H9 (cell line): ENCODE measurements around the gene SLC9A1. TPM values are rescaled to one million over a fixed set of nuclear protein-coding genes. Genes with fewer than 3 reads are reported as not detected.

Source experiments
- DNase-seq: peaks from one replicate; pipeline ENCODE4 v3.0.0-alpha.2; 2017
- H2AFZ ChIP-seq: one replicate; pipeline ENCODE4 v1.6.1; 2013; ENCODE audit warnings: mild to moderate bottlenecking, low read length, control low read depth, moderate library complexity
- H2AK5ac ChIP-seq: 2 replicates; pipeline ENCODE4 v1.6.1; 2013; ENCODE audit warnings: low read length, control low read depth, mixed read lengths; ENCODE audit not compliant: insufficient read length
- H2BK120ac ChIP-seq: one replicate; pipeline ENCODE4 v1.6.1; 2013; ENCODE audit warnings: low read depth, mild to moderate bottlenecking, low read length, control low read depth, inconsistent platforms; ENCODE audit not compliant: poor library complexity, severe bottlenecking
- H2BK12ac ChIP-seq: 2 replicates; pipeline ENCODE4 v1.6.1; 2013; ENCODE audit warnings: low read length, control low read depth, mixed read lengths, low read depth; ENCODE audit not compliant: insufficient read length
- H2BK15ac ChIP-seq: 2 replicates; pipeline ENCODE4 v1.6.1; 2013; ENCODE audit warnings: low read depth, low read length, control low read depth
- H2BK20ac ChIP-seq: one replicate; pipeline ENCODE4 v1.6.1; 2013; ENCODE audit warnings: low read depth, mild to moderate bottlenecking, low read length, control low read depth, inconsistent platforms; ENCODE audit not compliant: poor library complexity, severe bottlenecking
- H2BK5ac ChIP-seq: 2 replicates; pipeline ENCODE4 v1.6.1; 2013; ENCODE audit warnings: low read length, control low read depth, mixed read lengths; ENCODE audit not compliant: insufficient read length
- H3K14ac ChIP-seq: 2 replicates; pipeline ENCODE4 v1.6.1; 2013; ENCODE audit warnings: low read length, control low read depth; ENCODE audit not compliant: insufficient read depth
- H3K18ac ChIP-seq: 2 replicates; pipeline ENCODE4 v1.6.1; 2013; ENCODE audit warnings: low read depth, mild to moderate bottlenecking, mixed read lengths, low read length, control low read depth; ENCODE audit not compliant: insufficient read length
- H3K23ac ChIP-seq: 2 replicates; pipeline ENCODE4 v1.6.1; 2013; ENCODE audit warnings: low read length, control low read depth, mixed read lengths, low read depth; ENCODE audit not compliant: insufficient read length
- H3K23me2 ChIP-seq: 2 replicates; pipeline ENCODE4 v1.6.1; 2013; ENCODE audit warnings: low read depth, mild to moderate bottlenecking, mixed read lengths, low read length, control low read depth; ENCODE audit not compliant: insufficient read length, poor library complexity, severe bottlenecking
- H3K27ac ChIP-seq: 2 replicates; pipeline ENCODE4 v1.5.1; 2013; ENCODE audit warnings: low read length, control low read depth, mixed read lengths, low read depth; ENCODE audit not compliant: insufficient read length
- H3K27me3 ChIP-seq: 2 replicates; pipeline ENCODE4 v1.6.1; 2013; ENCODE audit warnings: low read length, control low read depth, inconsistent platforms; ENCODE audit not compliant: insufficient read depth
- H3K4ac ChIP-seq: 2 replicates; pipeline ENCODE4 v1.6.1; 2013; ENCODE audit warnings: low read depth, mild to moderate bottlenecking, control low read depth, inconsistent platforms, low read length, moderate library complexity
- H3K4me1 ChIP-seq: 2 replicates; pipeline ENCODE4 v1.6.1; 2013; ENCODE audit warnings: low read length, control low read depth, inconsistent platforms; ENCODE audit not compliant: insufficient read depth
- H3K4me2 ChIP-seq: 2 replicates; pipeline ENCODE4 v1.6.1; 2013; ENCODE audit warnings: low read length, control low read depth, mixed read lengths; ENCODE audit not compliant: insufficient read length, insufficient read depth
- H3K56ac ChIP-seq: 2 replicates; pipeline ENCODE4 v1.6.1; 2013; ENCODE audit warnings: low read depth, mild to moderate bottlenecking, mixed read lengths, low read length, control low read depth; ENCODE audit not compliant: insufficient read length
- H3K79me1 ChIP-seq: 2 replicates; pipeline ENCODE4 v1.6.1; 2013; ENCODE audit warnings: low read depth, mild to moderate bottlenecking, moderate library complexity, low read length, control low read depth, inconsistent platforms; ENCODE audit not compliant: insufficient read depth, poor library complexity, severe bottlenecking
- H3K79me2 ChIP-seq: 2 replicates; pipeline ENCODE4 v1.6.1; 2013; ENCODE audit warnings: low read length, control low read depth, inconsistent platforms; ENCODE audit not compliant: insufficient read depth
- H3K9ac ChIP-seq: 2 replicates; pipeline ENCODE4 v1.6.1; 2013; ENCODE audit warnings: low read length, control low read depth, mixed read lengths; ENCODE audit not compliant: insufficient read length; ENCODE audit errors: extremely low read depth
- H3K9me3 ChIP-seq: one replicate; pipeline ENCODE4 v1.6.1; 2013; ENCODE audit warnings: low read depth, low read length, inconsistent platforms; ENCODE audit not compliant: control insufficient read depth
- H3T11ph ChIP-seq: one replicate; pipeline ENCODE4 v1.6.1; 2013; ENCODE audit warnings: mild to moderate bottlenecking, low read length, control low read depth, inconsistent platforms
- H4K20me1 ChIP-seq: one replicate; pipeline ENCODE4 v1.6.1; 2013; ENCODE audit not compliant: control insufficient read depth, insufficient read length, insufficient read depth
- H4K5ac ChIP-seq: 2 replicates; pipeline ENCODE4 v1.6.1; 2013; ENCODE audit warnings: low read depth, mild to moderate bottlenecking, mixed read lengths, low read length, control low read depth; ENCODE audit not compliant: insufficient read length
- H4K8ac ChIP-seq: replicated peaks from 2 replicates; pipeline ENCODE4 v1.6.1; 2013; ENCODE audit warnings: low read length, control low read depth, mixed read lengths, low read depth; ENCODE audit not compliant: insufficient read length
- H4K91ac ChIP-seq: 2 replicates; pipeline ENCODE4 v1.6.1; 2013; ENCODE audit warnings: low read depth, mild to moderate bottlenecking, moderate library complexity, mixed read lengths, low read length, control low read depth; ENCODE audit not compliant: insufficient read length
- H3K27ac Mint-ChIP-seq, 3 experiments: 2 replicates in 2 of 3; 3 replicates in 1 of 3; pipeline ENCODE4 v1.8.0; 2020 to 2021; ENCODE audit warnings: mixed read lengths in 3 of 3, mild to moderate bottlenecking in 1 of 3, moderate library complexity in 1 of 3
- H3K27me3 Mint-ChIP-seq: 2 replicates; pipeline ENCODE4 v1.8.0; 2021; ENCODE audit warnings: low read depth, mild to moderate bottlenecking, moderate library complexity, mixed read lengths
- H3K36me3 Mint-ChIP-seq, 3 experiments: 2 replicates in 2 of 3; 3 replicates in 1 of 3; pipeline ENCODE4 v1.8.0; 2020 to 2021; ENCODE audit warnings: low read depth in 3 of 3, mixed read lengths in 3 of 3; ENCODE audit not compliant: insufficient read depth in 1 of 3
- H3K4me1 Mint-ChIP-seq, 2 experiments: 2 replicates each; pipeline ENCODE4 v1.8.0; 2020; ENCODE audit warnings: mixed read lengths in 2 of 2
- H3K4me3 Mint-ChIP-seq, 2 experiments: 2 replicates in 1 of 2; 3 replicates in 1 of 2; pipeline ENCODE4 v1.8.0; 2020 to 2021; ENCODE audit warnings: mild to moderate bottlenecking in 2 of 2, mixed read lengths in 2 of 2, moderate library complexity in 1 of 2
- H3K9me3 Mint-ChIP-seq, 2 experiments: 2 replicates in 1 of 2; 3 replicates in 1 of 2; pipeline ENCODE4 v1.8.0; 2020; ENCODE audit warnings: mild to moderate bottlenecking in 2 of 2, mixed read lengths in 2 of 2, moderate library complexity in 1 of 2
- WGBS: extraction: QIAGEN DNeasy Blood & Tissue Kit; methylation state at CpG from one replicate; pipeline ENCODE4 v1.1.7; 2013; ENCODE audit warnings: missing lambda C conversion rate, low lambda C conversion rate, mixed read lengths; ENCODE audit not compliant: insufficient read length; ENCODE audit errors: extremely low coverage; 5-methylcytosine and 5-hydroxymethylcytosine counted together
- total RNA-seq: library from RNA; stranded (reverse); gene quantifications from 2 replicates; pipeline ENCODE4 v1.2.1, GENCODE V29; 2021
- TF ChIP-seq, protein P1 (sequence below): fragments of 200-600 bp; sonication (generic); conservative IDR thresholded peaks from 3 replicates; pipeline ENCODE4 v1.8.0; 2021; ENCODE audit warnings: antibody characterized with exemption, mild to moderate bottlenecking

SLC9A1 gene
- total RNA-seq, 1 experiment from 2014 or later = 20.8 TPM

DNA sequence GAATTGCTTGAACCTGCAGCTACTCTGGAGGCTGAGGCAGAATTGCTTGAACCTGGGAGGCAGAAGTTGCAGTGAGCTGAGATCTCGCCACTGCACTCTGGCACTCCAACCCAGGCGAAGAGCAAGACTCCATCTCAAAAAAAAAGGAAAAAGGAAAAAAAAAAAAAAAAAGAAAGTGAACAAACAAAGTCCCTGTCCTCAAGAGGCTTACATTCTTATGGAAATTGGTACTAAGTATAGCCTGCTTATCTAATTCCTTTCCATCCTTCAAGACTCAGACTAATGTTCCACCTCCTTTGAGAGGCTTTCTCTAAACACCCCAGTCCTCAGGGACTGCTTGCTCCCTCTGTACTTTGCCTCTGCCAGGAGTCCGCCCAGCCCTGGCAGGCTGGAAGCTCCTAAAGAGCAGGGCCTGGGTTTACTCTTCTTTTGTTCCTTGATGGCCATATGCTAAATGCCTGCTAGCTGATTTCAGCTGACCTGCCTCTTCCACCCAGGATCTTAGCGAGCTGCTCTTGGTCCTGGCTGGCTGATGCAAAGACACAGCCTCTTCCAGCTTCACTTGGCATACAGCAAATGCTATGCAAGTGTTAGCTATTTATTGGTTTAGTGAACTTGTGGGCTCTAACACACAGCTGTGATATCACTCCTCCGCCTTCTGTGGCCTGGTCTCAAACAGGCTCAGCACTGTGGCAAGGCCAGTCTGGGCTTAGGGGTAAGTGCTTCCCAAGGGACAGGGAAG lies 9.8 kb downstream of the SLC9A1 start:
- Mint-ChIP-seq H3K9me3 (0 out of 5 replicates have a peak, but pooled peaks cover 0 to 3% of the 10 kb centered on the region in 2 experiments), H3K36me3 (peaks cover 0 to 6% (median 5%) of the 10 kb centered on the region in 3 experiments; a peak in 2 of 7 replicates), H3K27ac (peak overlapping the region; percentile 14 to 91 (median 79); a peak in 4 of 7 replicates), H3K4me3 (no peak overlapping the region), H3K27me3 (no peaks in the 10 kb centered on the region; the same call in 1 of the 2 replicates), H3K4me1 (peaks cover 41 to 47% of the 10 kb centered on the region in 2 experiments)
- Histone ChIP-seq H3K18ac (no peak overlapping the region), H3K9ac (no peak overlapping the region), H4K20me1 (no peaks in the 10 kb centered on the region), H2BK5ac (no peak overlapping the region), H3K79me2 (no peaks in the 10 kb centered on the region; the same call in 1 of the 2 replicates), H3K14ac (0 out of 2 replicates have a peak overlapping the region, but pooled peaks have one; percentile 4), H2BK12ac (no peak overlapping the region), H3K4me2 (no peak overlapping the region), H2BK15ac (no peak overlapping the region), H3K27ac (no peak overlapping the region), H2BK120ac (no peak overlapping the region), H3T11ph (no peak overlapping the region), H2AK5ac (no peak overlapping the region), H2BK20ac (no peak overlapping the region), H3K23ac (no peak overlapping the region), H3K23me2 (no peaks in the 10 kb centered on the region), H3K27me3 (no peaks in the 10 kb centered on the region), H2AFZ (no peak overlapping the region), H3K9me3 (no peaks in the 10 kb centered on the region), H4K8ac (no peak overlapping the region), H4K91ac (no peak overlapping the region), H3K4ac (no peak overlapping the region), H3K4me1 (peaks cover 10% of the 10 kb centered on the region; the same call in 1 of the 2 replicates), H3K79me1 (no peaks in the 10 kb centered on the region), H4K5ac (no peak overlapping the region), H3K56ac (no peak overlapping the region)
- no peak for DNase-seq
- TF ChIP-seq, protein P1, sequence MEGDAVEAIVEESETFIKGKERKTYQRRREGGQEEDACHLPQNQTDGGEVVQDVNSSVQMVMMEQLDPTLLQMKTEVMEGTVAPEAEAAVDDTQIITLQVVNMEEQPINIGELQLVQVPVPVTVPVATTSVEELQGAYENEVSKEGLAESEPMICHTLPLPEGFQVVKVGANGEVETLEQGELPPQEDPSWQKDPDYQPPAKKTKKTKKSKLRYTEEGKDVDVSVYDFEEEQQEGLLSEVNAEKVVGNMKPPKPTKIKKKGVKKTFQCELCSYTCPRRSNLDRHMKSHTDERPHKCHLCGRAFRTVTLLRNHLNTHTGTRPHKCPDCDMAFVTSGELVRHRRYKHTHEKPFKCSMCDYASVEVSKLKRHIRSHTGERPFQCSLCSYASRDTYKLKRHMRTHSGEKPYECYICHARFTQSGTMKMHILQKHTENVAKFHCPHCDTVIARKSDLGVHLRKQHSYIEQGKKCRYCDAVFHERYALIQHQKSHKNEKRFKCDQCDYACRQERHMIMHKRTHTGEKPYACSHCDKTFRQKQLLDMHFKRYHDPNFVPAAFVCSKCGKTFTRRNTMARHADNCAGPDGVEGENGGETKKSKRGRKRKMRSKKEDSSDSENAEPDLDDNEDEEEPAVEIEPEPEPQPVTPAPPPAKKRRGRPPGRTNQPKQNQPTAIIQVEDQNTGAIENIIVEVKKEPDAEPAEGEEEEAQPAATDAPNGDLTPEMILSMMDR = no peak
- no CpG with 5 or more reads among the region's 5 CpGs for WGBS
